OCI-LY3 (cell line): ENCODE measurements around the gene ASB1.

Experiments used
- CTCF ChIP-seq: fragments of 200-600, 300-600 bp; sonication (generic); IDR thresholded peaks from 2 replicates; pipeline ENCODE4 v1.5.1; 2014; ENCODE audit warnings: antibody characterized with exemption, low read length, low read depth
- EZH2phosphoT487 ChIP-seq: fragments of 200-600 bp; shearing (Covaris generic); IDR thresholded peaks from 2 replicates; pipeline ENCODE4 v1.6.1; 2018; ENCODE audit warnings: antibody characterized with exemption, mixed run types, low read depth

GRCh38 chr2:238420442-238420841, 6.3 kb upstream of the ASB1 start:
- TF ChIP-seq CTCF (no peak), EZH2phosphoT487 (no peak)
